ENCODE data around the gene MED13L. TPM values are rescaled to one million over a fixed set of nuclear protein-coding genes. Genes with fewer than 3 reads are reported as not detected.

MED13L gene
- total and polyA plus RNA-seq, 2 of the 8 experiments (the other 6 are each of a cell fraction or from before 2014, with no cell fraction given): 15.9 to 51.7 TPM

DNA sequence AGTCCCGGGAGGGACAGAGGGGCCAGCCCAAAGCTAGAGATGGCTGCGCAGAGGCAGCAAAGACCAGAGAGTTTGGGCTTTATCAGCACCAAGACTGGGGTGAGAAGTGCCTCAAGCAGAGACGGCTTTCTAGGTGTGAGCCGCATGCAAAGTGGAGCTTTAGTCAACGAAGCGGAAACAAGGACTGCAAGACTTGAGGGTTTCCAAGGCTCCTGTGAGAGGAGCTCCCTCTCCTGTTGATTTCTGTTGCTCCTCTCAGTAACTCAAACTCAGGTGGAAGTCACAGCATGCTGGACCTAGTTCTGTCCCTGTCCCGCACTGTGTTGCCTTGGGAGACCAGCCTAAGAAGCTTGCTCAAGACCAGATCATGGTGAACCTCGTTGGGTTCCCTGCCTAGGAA lies 327.8 kb downstream of the MED13L start (continued):
- TF ChIP-seq, protein P1, sequence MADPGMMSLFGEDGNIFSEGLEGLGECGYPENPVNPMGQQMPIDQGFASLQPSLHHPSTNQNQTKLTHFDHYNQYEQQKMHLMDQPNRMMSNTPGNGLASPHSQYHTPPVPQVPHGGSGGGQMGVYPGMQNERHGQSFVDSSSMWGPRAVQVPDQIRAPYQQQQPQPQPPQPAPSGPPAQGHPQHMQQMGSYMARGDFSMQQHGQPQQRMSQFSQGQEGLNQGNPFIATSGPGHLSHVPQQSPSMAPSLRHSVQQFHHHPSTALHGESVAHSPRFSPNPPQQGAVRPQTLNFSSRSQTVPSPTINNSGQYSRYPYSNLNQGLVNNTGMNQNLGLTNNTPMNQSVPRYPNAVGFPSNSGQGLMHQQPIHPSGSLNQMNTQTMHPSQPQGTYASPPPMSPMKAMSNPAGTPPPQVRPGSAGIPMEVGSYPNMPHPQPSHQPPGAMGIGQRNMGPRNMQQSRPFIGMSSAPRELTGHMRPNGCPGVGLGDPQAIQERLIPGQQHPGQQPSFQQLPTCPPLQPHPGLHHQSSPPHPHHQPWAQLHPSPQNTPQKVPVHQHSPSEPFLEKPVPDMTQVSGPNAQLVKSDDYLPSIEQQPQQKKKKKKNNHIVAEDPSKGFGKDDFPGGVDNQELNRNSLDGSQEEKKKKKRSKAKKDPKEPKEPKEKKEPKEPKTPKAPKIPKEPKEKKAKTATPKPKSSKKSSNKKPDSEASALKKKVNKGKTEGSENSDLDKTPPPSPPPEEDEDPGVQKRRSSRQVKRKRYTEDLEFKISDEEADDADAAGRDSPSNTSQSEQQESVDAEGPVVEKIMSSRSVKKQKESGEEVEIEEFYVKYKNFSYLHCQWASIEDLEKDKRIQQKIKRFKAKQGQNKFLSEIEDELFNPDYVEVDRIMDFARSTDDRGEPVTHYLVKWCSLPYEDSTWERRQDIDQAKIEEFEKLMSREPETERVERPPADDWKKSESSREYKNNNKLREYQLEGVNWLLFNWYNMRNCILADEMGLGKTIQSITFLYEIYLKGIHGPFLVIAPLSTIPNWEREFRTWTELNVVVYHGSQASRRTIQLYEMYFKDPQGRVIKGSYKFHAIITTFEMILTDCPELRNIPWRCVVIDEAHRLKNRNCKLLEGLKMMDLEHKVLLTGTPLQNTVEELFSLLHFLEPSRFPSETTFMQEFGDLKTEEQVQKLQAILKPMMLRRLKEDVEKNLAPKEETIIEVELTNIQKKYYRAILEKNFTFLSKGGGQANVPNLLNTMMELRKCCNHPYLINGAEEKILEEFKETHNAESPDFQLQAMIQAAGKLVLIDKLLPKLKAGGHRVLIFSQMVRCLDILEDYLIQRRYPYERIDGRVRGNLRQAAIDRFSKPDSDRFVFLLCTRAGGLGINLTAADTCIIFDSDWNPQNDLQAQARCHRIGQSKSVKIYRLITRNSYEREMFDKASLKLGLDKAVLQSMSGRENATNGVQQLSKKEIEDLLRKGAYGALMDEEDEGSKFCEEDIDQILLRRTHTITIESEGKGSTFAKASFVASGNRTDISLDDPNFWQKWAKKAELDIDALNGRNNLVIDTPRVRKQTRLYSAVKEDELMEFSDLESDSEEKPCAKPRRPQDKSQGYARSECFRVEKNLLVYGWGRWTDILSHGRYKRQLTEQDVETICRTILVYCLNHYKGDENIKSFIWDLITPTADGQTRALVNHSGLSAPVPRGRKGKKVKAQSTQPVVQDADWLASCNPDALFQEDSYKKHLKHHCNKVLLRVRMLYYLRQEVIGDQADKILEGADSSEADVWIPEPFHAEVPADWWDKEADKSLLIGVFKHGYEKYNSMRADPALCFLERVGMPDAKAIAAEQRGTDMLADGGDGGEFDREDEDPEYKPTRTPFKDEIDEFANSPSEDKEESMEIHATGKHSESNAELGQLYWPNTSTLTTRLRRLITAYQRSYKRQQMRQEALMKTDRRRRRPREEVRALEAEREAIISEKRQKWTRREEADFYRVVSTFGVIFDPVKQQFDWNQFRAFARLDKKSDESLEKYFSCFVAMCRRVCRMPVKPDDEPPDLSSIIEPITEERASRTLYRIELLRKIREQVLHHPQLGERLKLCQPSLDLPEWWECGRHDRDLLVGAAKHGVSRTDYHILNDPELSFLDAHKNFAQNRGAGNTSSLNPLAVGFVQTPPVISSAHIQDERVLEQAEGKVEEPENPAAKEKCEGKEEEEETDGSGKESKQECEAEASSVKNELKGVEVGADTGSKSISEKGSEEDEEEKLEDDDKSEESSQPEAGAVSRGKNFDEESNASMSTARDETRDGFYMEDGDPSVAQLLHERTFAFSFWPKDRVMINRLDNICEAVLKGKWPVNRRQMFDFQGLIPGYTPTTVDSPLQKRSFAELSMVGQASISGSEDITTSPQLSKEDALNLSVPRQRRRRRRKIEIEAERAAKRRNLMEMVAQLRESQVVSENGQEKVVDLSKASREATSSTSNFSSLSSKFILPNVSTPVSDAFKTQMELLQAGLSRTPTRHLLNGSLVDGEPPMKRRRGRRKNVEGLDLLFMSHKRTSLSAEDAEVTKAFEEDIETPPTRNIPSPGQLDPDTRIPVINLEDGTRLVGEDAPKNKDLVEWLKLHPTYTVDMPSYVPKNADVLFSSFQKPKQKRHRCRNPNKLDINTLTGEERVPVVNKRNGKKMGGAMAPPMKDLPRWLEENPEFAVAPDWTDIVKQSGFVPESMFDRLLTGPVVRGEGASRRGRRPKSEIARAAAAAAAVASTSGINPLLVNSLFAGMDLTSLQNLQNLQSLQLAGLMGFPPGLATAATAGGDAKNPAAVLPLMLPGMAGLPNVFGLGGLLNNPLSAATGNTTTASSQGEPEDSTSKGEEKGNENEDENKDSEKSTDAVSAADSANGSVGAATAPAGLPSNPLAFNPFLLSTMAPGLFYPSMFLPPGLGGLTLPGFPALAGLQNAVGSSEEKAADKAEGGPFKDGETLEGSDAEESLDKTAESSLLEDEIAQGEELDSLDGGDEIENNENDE (IDR thresholded peaks at IDR 0.05; ENCODE audit: insufficient replicate concordance, low read length): no peak
- TF ChIP-seq BRCA1 (IDR thresholded peaks at IDR 0.05; ENCODE audit: low read depth, low read length): no peak
- no peak for TF ChIP-seq CTBP2 (IDR thresholded peaks at IDR 0.05; ENCODE audit: borderline replicate concordance, insufficient read depth, insufficient read length, low read length)
- TF ChIP-seq POU5F1 (IDR thresholded peaks at IDR 0.05; ENCODE audit: low read depth, low read length): no peak
- TF ChIP-seq SP1 (IDR thresholded peaks at IDR 0.05; ENCODE audit: low read depth, low read length): no peak
- TF ChIP-seq, protein P2, sequence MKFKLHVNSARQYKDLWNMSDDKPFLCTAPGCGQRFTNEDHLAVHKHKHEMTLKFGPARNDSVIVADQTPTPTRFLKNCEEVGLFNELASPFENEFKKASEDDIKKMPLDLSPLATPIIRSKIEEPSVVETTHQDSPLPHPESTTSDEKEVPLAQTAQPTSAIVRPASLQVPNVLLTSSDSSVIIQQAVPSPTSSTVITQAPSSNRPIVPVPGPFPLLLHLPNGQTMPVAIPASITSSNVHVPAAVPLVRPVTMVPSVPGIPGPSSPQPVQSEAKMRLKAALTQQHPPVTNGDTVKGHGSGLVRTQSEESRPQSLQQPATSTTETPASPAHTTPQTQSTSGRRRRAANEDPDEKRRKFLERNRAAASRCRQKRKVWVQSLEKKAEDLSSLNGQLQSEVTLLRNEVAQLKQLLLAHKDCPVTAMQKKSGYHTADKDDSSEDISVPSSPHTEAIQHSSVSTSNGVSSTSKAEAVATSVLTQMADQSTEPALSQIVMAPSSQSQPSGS (IDR thresholded peaks at IDR 0.05; ENCODE audit: low read length): no peak
- TF ChIP-seq PHF8 (conservative IDR thresholded peaks at IDR 0.05; ENCODE audit: low read depth, low read length): no peak
